Measurements from ENCODE around the gene MBD3L2. TPM values are rescaled to one million over a fixed set of nuclear protein-coding genes. Genes with fewer than 3 reads are reported as not detected.

Gene MBD3L2
- total RNA-seq, 1 experiment from 2014 or later: not detected

DNA sequence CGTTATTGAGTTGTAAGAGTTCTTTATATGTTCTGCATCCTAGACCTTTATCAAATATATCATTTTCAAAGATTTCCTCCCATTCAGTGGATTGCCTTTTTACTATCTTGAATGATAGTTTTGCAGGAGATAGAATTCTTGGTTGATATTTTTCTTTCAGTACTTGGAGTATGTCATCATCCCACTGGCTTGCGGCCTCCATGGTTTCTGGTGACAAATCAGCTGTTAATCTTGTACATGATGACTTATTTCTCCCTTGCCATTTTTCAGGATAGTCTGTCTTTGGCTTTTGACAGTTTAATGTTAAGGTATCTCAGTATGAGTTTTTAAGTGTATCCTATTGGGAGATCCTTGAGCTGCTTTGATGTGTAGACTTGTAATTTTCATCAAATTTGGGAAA is 28.9 kb downstream of the MBD3L2 start:
- POLR2A ChIA-PET (ENCODE audit: unreplicated experiment): no interaction called here

DNA sequence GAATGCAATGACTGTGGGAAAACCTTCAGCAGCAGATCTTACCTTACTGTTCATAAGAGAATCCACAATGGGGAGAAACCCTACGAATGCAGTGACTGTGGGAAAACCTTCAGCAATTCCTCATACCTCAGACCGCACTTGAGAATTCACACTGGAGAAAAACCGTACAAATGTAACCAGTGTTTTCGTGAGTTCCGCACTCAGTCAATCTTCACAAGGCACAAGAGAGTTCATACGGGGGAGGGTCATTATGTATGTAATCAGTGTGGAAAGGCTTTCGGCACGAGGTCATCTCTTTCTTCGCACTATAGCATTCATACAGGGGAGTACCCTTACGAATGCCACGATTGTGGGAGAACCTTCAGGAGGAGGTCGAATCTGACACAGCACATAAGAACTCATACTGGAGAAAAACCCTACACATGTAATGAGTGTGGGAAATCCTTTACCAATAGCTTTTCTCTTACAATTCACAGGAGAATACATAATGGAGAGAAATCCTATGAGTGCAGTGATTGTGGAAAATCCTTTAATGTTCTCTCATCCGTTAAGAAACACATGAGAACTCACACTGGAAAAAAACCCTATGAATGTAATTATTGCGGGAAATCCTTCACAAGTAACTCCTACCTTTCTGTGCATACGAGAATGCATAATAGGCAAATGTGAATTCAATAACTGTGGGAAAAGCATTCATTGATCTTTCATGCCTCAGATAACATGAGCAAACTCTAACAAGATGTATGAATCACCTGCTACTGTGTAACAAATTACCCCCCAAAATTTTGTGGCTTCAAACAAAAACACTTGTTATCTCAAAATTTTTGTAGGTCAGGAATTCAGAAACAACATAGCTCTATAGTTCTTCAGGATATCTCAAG is 34.2 kb downstream of the MBD3L2 start:
- Histone ChIP-seq H3K4me1 (replicated peaks; ENCODE audit: insufficient read depth) (no peaks in the 10 kb centered on the region), H3K36me3 (ENCODE audit: low read depth) (peaks cover 55% of the 10 kb centered on the region), H3F3A (ENCODE audit: insufficient read depth, low read depth) (peaks cover 17% of the 10 kb centered on the region), H3K79me2 (ENCODE audit: low read depth) (no peaks in the 10 kb centered on the region), H3K27ac (no peak overlapping the region), H2AFZ (no peak overlapping the region), H3K27me3 (ENCODE audit: insufficient read depth, low read depth) (no peaks in the 10 kb centered on the region), H3K4me2 (no peak overlapping the region), H3K9me2 (ENCODE audit: insufficient read depth) (no peaks in the 10 kb centered on the region), H3K9me3 (ENCODE audit: insufficient read depth, low read depth) (peaks cover 46% of the 10 kb centered on the region), H3K4me3 (peak overlapping the region; percentile 24; the same call in 1 of the 2 replicates), H4K20me1 (ENCODE audit: insufficient read depth) (no peaks in the 10 kb centered on the region)
- intact Hi-C loops (cut with micrococcal nuclease; ENCODE audit: unreplicated experiment): no loop called here
- DNase-seq: no peak
- no TSS peak for BruUV-seq (replicated peaks)
- CTCF ChIA-PET: no interaction called here
- TF ChIP-seq EZH2 (IDR thresholded peaks at IDR 0.05; ENCODE audit: low read depth): no peak
- TF ChIP-seq, protein P1, sequence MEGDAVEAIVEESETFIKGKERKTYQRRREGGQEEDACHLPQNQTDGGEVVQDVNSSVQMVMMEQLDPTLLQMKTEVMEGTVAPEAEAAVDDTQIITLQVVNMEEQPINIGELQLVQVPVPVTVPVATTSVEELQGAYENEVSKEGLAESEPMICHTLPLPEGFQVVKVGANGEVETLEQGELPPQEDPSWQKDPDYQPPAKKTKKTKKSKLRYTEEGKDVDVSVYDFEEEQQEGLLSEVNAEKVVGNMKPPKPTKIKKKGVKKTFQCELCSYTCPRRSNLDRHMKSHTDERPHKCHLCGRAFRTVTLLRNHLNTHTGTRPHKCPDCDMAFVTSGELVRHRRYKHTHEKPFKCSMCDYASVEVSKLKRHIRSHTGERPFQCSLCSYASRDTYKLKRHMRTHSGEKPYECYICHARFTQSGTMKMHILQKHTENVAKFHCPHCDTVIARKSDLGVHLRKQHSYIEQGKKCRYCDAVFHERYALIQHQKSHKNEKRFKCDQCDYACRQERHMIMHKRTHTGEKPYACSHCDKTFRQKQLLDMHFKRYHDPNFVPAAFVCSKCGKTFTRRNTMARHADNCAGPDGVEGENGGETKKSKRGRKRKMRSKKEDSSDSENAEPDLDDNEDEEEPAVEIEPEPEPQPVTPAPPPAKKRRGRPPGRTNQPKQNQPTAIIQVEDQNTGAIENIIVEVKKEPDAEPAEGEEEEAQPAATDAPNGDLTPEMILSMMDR (conservative IDR thresholded peaks at IDR 0.05): no peak
- POLR2A ChIA-PET (ENCODE audit: unreplicated experiment): no interaction called here

More for the DNA sequence above, 28.9 kb downstream of the MBD3L2 start:
- no peaks in the 10 kb centered on the region for H3K9me2 ChIP-seq (ENCODE audit: insufficient read depth)
- H3K4me2 ChIP-seq: no peak overlapping the region
- DNase-seq: no peak
- H3K79me2 ChIP-seq (ENCODE audit: low read depth): no peaks in the 10 kb centered on the region
- no peaks in the 10 kb centered on the region for H3K4me1 ChIP-seq (replicated peaks; ENCODE audit: insufficient read depth)
- peaks cover 12% of the 10 kb centered on the region for H3F3A ChIP-seq (ENCODE audit: insufficient read depth, low read depth)
- intact Hi-C loops (cut with micrococcal nuclease; ENCODE audit: unreplicated experiment): no loop called here
- no peak overlapping the region for H3K4me3 ChIP-seq
- H3K27ac ChIP-seq: no peak overlapping the region
- CTCF ChIA-PET: no interaction called here
- TF ChIP-seq, protein P1 (conservative IDR thresholded peaks at IDR 0.05): no peak
- H3K9me3 ChIP-seq (ENCODE audit: insufficient read depth, low read depth): peaks cover 29% of the 10 kb centered on the region
- BruUV-seq (replicated peaks): no TSS peak
- H3K27me3 ChIP-seq (ENCODE audit: insufficient read depth, low read depth): no peaks in the 10 kb centered on the region
- no peak overlapping the region for H2AFZ ChIP-seq
- peaks cover 67% of the 10 kb centered on the region for H3K36me3 ChIP-seq (ENCODE audit: low read depth)
- H4K20me1 ChIP-seq (ENCODE audit: insufficient read depth): no peaks in the 10 kb centered on the region

DNA sequence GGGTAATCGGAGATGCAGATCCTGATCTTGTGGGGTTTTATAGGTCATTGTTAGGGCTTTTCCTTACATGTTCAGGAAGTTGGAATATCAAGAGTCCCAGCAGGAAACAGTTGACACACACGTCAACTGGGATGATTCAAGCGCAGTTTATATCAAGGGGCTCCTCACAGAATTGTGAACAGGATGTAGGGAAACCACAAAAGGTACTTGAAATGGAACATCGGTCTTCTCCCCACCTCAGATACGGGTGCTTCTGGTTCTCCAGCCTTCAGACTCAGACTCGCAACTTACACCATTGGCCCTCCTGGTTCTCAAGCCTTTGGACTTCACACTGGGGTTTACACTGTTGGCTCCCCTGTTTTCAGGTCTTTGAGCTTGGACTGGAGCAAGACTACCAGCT is 39.9 kb downstream of the MBD3L2 start:
- ChIA-PET POLR2A (ENCODE audit: unreplicated experiment) (no interaction called here), CTCF (no interaction called here)
- BruUV-seq (replicated peaks): no TSS peak
- Histone ChIP-seq H3K27ac (no peak overlapping the region), H3K4me2 (no peak overlapping the region), H3K9me2 (ENCODE audit: insufficient read depth) (no peaks in the 10 kb centered on the region), H3F3A (ENCODE audit: insufficient read depth, low read depth) (no peaks in the 10 kb centered on the region), H3K4me1 (replicated peaks; ENCODE audit: insufficient read depth) (no peaks in the 10 kb centered on the region), H3K79me2 (ENCODE audit: low read depth) (no peaks in the 10 kb centered on the region), H3K9me3 (ENCODE audit: insufficient read depth, low read depth) (peaks cover 15% of the 10 kb centered on the region), H2AFZ (no peak overlapping the region), H3K36me3 (ENCODE audit: low read depth) (peaks cover 7% of the 10 kb centered on the region; the same call in 1 of the 2 replicates), H3K27me3 (ENCODE audit: insufficient read depth, low read depth) (no peaks in the 10 kb centered on the region), H4K20me1 (ENCODE audit: insufficient read depth) (no peaks in the 10 kb centered on the region), H3K4me3 (no peak overlapping the region)
- no peak for DNase-seq
- intact Hi-C loops (cut with micrococcal nuclease; ENCODE audit: unreplicated experiment): no loop called here
- TF ChIP-seq, protein P1 (conservative IDR thresholded peaks at IDR 0.05): no peak
- TF ChIP-seq EZH2 (IDR thresholded peaks at IDR 0.05; ENCODE audit: low read depth): no peak
